Naive B cell (primary cell): Measurements from ENCODE around the gene GARIN5B. TPM values are rescaled to one million over a fixed set of nuclear protein-coding genes. Genes with fewer than 3 reads are reported as not detected.

Experiments
- ATAC-seq, 2 donors: fragments of 150-1000 bp; cut with Tn5 transposase; 2 replicates each; pipeline ENCODE4 v1.10.0; 2021; ENCODE audit warnings: low read depth in 2 of 2, mild to moderate bottlenecking in 2 of 2, moderate library complexity in 2 of 2
- DNase-seq: peaks from one replicate; pipeline ENCODE4 v3.0.0; 2022
- H3K27ac Mint-ChIP-seq, 6 donors: one replicate each; pipeline ENCODE4 v1.8.0; 2020 to 2022; ENCODE audit warnings: mild to moderate bottlenecking in 6 of 6, mixed read lengths in 6 of 6, moderate library complexity in 5 of 6, inconsistent platforms in 2 of 6
- H3K27me3 Mint-ChIP-seq, 3 donors: one replicate each; pipeline ENCODE4 v1.8.0; 2021 to 2022; ENCODE audit warnings: mixed read lengths in 3 of 3, mild to moderate bottlenecking in 1 of 3
- H3K36me3 Mint-ChIP-seq, 2 donors: one replicate each; pipeline ENCODE4 v1.8.0; 2020 to 2022; ENCODE audit warnings: mixed read lengths in 2 of 2, inconsistent platforms in 1 of 2, mild to moderate bottlenecking in 1 of 2
- H3K4me1 Mint-ChIP-seq, 3 donors: one replicate each; pipeline ENCODE4 v1.8.0; 2020 to 2022; ENCODE audit warnings: mixed read lengths in 3 of 3, inconsistent platforms in 1 of 3, mild to moderate bottlenecking in 1 of 3, moderate library complexity in 1 of 3
- H3K4me3 Mint-ChIP-seq, 8 donors: one replicate each; pipeline ENCODE4 v1.8.0; 2020 to 2022; ENCODE audit warnings: mild to moderate bottlenecking in 8 of 8, mixed read lengths in 8 of 8, moderate library complexity in 8 of 8, inconsistent platforms in 2 of 8
- H3K9me3 Mint-ChIP-seq, 7 donors: one replicate each; pipeline ENCODE4 v1.8.0; 2020 to 2022; ENCODE audit warnings: mixed read lengths in 7 of 7, mild to moderate bottlenecking in 5 of 7, inconsistent platforms in 2 of 7, moderate library complexity in 1 of 7
- polyA plus RNA-seq, 6 donors: library from polyadenylated mRNA; unstranded; fragments of 300-500 nt; fragmentation: Illumina TruSeq; gene quantifications; one replicate each; pipeline ENCODE4 v1.2.3, GENCODE V29; 2021; ENCODE audit warnings: low read depth in 6 of 6

Gene GARIN5B
- polyA plus RNA-seq, 6 donors from 2014 or later: not detected

GRCh38 chr19:55372316-55373081, 9.4 kb upstream of the GARIN5B start:
- Mint-ChIP-seq H3K4me1 (peaks cover 9 to 24% (median 23%) of the 10 kb centered on the region in 3 donors), H3K4me3 (peak overlapping the region in 1 of 8 donors; percentile 44), H3K9me3 (peaks cover 0 to 6% (median 0%) of the 10 kb centered on the region in 7 donors), H3K36me3 (peaks cover 0 to 25% of the 10 kb centered on the region in 2 donors), H3K27ac (no peak overlapping the region), H3K27me3 (peaks cover 19 to 77% (median 51%) of the 10 kb centered on the region in 3 donors)
- no peak for DNase-seq
- no peak for ATAC-seq

GRCh38 chr19:55370305-55370988, 7.4 kb upstream of the GARIN5B start, which contains the start of gene IL11:
IL11 (minus strand) TSS chr19:55370463; CDS start chr19:55370310, 153 bp downstream.
- Mint-ChIP-seq H3K27me3 (peaks cover 23 to 80% (median 52%) of the 10 kb centered on the region in 3 donors), H3K9me3 (peaks cover 0 to 6% (median 0%) of the 10 kb centered on the region in 7 donors), H3K27ac (peak within 1 kb of the TSS in 2 of 6 donors; percentile 47 to 88), H3K4me3 (peak within 1 kb of the TSS; percentile 33 to 88 (median 80)), H3K4me1 (peaks cover 9 to 20% (median 17%) of the 10 kb centered on the region in 3 donors), H3K36me3 (peaks cover 0 to 25% of the 10 kb centered on the region in 2 donors)
- ATAC-seq (no peak), DNase-seq (no peak)

- ATAC-seq (peak; percentile 48 to 55), DNase-seq (no peak)
- Mint-ChIP-seq H3K27ac (peak overlapping the region in 2 of 6 donors; percentile 47 to 88), H3K27me3 (peaks cover 23 to 79% (median 52%) of the 10 kb centered on the region in 3 donors), H3K4me3 (peak overlapping the region in 7 of 8 donors; percentile 72 to 88 (median 80)), H3K4me1 (peaks cover 9 to 20% (median 17%) of the 10 kb centered on the region in 3 donors), H3K36me3 (peaks cover 0 to 25% of the 10 kb centered on the region in 2 donors), H3K9me3 (peaks cover 0 to 6% (median 0%) of the 10 kb centered on the region in 7 donors)
Observed at GRCh38 chr19:55369653-55370304, 6.7 kb upstream of the GARIN5B start.

DNA sequence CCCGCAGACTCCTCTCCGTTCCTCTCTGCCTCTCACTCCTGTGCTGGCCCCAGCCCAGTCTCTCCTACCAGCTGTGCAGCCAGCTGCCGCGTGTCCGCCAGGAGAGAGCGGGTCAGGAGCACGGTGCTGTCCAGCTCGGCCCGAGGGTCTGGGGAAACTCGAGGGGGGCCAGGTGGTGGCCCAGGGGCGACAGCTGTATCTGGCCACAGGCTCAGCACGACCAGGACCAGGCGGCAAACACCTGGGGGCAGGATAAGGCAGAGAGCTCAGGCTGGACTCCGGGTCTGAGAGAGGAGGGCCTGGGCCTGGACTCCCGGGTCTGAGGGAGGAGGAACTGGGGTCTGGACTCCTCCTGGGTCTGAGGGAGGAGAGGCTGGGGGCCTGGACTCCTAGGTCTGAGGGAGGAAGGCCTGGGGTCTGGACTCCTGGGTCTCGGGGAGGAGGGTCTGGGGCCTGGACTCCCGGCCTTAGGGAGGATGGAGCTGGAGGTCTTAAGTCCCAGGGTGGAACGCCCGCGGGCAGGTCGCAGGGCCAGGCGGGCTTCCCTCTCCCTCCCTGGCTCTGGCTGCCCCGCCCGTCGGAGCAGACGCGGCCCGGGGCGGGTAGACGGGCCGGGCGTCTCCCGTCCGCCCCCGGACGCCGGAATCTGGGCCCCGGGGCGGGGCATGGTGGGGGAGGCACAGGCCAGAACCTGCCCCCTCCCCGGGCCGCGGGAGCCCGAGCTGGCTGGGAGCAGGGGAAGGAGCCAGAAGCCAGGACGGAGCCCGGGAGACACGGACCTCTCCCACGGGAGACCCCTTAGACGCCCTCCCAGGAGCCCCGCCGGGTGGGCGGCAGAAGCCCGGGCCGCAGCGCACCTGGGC, 5.9 kb upstream of the GARIN5B start:
- Mint-ChIP-seq H3K27me3 (peaks cover 23 to 78% (median 49%) of the 10 kb centered on the region in 3 donors), H3K9me3 (peaks cover 0 to 6% (median 0%) of the 10 kb centered on the region in 7 donors), H3K4me3 (peak overlapping the region in 7 of 8 donors; percentile 35 to 81 (median 42)), H3K36me3 (peaks cover 0 to 24% of the 10 kb centered on the region in 2 donors), H3K27ac (peak overlapping the region in 1 of 6 donors; percentile 22), H3K4me1 (peaks cover 9 to 19% (median 16%) of the 10 kb centered on the region in 3 donors)
- ATAC-seq: peak; percentile 61 to 64
- DNase-seq: peak; percentile 35

GRCh38 chr19:55368106-55368505, 5.0 kb upstream of the GARIN5B start:
- peaks cover 20 to 74% (median 41%) of the 10 kb centered on the region in 3 donors for H3K27me3 Mint-ChIP-seq

GRCh38 chr19:55366790-55367189, 3.7 kb upstream of the GARIN5B start:
- peaks cover 0 to 18% of the 10 kb centered on the region in 2 donors for H3K36me3 Mint-ChIP-seq
- peaks cover 6 to 10% (median 6%) of the 10 kb centered on the region in 3 donors for H3K4me1 Mint-ChIP-seq
- H3K27me3 Mint-ChIP-seq: peaks cover 15 to 64% (median 33%) of the 10 kb centered on the region in 3 donors
- peaks cover 0 to 6% (median 0%) of the 10 kb centered on the region in 7 donors for H3K9me3 Mint-ChIP-seq
- ATAC-seq (no peak), DNase-seq (no peak)
- peak overlapping the region in 1 of 8 donors; percentile 63 for H3K4me3 Mint-ChIP-seq
- no peak overlapping the region for H3K27ac Mint-ChIP-seq

More at GRCh38 chr19:55368106-55368505, 5.0 kb upstream of the GARIN5B start:
- Mint-ChIP-seq H3K27ac (no peak overlapping the region), H3K36me3 (peaks cover 0 to 18% of the 10 kb centered on the region in 2 donors), H3K4me3 (peak overlapping the region in 4 of 8 donors; percentile 1 to 50 (median 36)), H3K4me1 (peaks cover 9 to 14% (median 11%) of the 10 kb centered on the region in 3 donors), H3K9me3 (peaks cover 0 to 6% (median 0%) of the 10 kb centered on the region in 7 donors)
- DNase-seq (no peak), ATAC-seq (no peak)

DNA sequence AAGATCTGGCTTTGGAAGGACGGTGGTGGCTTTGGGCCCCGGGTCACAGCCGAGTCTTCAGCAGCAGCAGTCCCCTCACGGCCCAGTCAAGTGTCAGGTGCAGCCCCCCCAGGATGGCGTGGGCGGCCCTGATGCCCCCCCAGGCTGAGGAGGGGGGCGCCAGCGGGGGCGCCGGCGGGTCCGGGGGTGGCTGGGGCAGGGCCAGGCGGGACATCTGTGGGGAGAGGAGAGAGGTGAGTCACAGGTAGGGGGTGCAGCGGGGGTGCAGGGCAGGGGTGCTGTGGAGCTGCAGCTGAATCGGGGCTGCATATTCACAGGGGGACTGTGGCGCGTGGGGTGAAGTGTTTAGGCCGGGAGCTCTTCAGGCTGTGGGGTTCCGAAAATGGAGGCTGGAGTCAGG, 2.9 kb upstream of the GARIN5B start:
- H3K4me1 Mint-ChIP-seq: peaks cover 6 to 9% (median 6%) of the 10 kb centered on the region in 3 donors
- DNase-seq (no peak), ATAC-seq (no peak)
- no peak overlapping the region for H3K27ac Mint-ChIP-seq
- peaks cover 0 to 4% (median 0%) of the 10 kb centered on the region in 7 donors for H3K9me3 Mint-ChIP-seq
- H3K27me3 Mint-ChIP-seq: peaks cover 12 to 59% (median 25%) of the 10 kb centered on the region in 3 donors
- peaks cover 0 to 14% of the 10 kb centered on the region in 2 donors for H3K36me3 Mint-ChIP-seq
- no peak overlapping the region for H3K4me3 Mint-ChIP-seq

DNA sequence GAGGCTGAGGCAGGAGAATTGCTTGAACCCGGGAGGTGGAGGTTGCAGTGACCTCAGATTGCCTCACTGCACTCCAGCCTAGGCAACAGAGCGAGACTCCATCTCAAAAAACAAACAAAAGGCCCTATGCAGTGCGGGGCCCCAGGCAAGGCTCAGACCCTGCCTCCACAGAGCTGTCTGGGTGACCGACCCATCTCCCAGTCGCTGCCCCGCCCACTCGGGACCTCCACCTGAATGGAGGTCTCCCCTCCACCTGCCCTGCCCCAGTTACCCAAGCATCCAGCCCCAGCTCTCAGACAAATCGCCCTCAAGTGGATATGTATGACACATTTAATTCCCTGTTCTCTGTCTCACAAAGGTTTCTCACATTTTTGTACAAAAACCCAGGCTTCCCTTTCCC, 2.2 kb upstream of the GARIN5B start:
- ATAC-seq (no peak), DNase-seq (no peak)
- Mint-ChIP-seq H3K27ac (no peak overlapping the region), H3K4me1 (peaks cover 3 to 6% (median 5%) of the 10 kb centered on the region in 3 donors), H3K27me3 (peaks cover 7 to 55% (median 17%) of the 10 kb centered on the region in 3 donors), H3K36me3 (peaks cover 0 to 7% of the 10 kb centered on the region in 2 donors), H3K9me3 (no peaks in the 10 kb centered on the region), H3K4me3 (no peak overlapping the region)

DNA sequence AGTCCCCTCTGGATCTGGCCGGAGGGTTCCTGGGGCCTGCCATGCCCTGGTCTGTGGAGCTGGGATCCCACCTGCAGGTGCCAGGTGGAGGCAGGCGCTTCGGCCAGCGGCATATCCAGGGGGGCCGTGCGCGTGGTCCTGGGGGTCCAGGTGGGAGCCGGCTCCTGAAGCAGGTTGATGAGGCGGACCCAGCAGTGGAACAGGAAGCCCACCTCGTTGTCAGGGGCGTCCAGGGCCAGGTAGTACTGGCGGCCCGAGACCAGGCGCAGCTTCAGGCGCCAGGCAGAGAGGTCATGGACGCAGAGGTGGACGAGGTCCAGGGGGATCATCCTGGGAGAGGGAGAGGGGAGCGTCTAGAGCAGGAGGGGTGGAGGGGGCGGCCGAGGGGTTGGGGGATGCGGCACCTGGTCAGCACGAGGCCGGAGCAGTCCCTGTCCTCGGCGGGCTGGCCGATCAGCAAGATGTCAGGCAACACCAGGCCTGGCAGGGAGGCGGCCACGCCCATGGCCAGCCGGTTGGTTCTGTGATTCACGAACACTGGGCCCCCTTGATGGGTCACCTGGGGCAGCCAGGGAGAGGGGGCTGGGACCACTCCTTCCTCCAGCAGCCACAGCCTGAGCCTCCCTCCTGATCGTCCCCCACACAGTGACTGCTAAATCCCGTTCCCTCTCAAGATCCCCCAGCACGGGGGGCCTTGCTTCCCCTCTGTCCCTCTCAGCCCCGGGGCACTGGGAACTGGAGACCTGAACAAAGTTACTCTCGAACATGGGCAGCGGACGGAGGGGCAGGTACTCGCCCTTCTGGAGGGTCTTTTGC, 678 bp downstream of the GARIN5B start:
- no peaks in the 10 kb centered on the region for H3K36me3 Mint-ChIP-seq
- H3K9me3 Mint-ChIP-seq: no peaks in the 10 kb centered on the region
- DNase-seq (no peak), ATAC-seq (no peak)
- H3K4me3 Mint-ChIP-seq: no peak overlapping the region
- H3K27ac Mint-ChIP-seq: no peak overlapping the region
- H3K4me1 Mint-ChIP-seq: peaks cover 0 to under 1% (median 0%) of the 10 kb centered on the region in 3 donors
- peaks cover 8 to 46% (median 20%) of the 10 kb centered on the region in 3 donors for H3K27me3 Mint-ChIP-seq

DNA sequence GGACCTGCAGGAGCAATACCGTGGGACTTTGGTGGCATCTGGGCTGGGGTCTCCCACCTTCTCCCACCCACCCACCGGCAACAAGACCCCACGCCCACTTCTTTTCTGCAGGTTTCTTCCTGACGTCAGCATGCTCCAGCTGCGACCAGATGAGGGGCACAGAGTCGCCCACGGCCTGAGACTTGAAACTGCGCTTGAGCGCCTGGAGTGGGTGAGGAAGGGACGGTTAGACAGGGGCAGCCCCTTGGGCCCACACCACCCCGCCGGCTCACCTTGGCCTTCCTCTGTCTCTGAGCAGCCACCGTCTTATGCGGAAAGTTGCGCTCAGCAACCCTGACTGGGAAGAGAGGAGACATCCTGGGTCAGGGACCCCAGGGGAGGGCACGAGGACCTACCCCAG, 2.2 kb downstream of the GARIN5B start:
- Mint-ChIP-seq H3K4me1 (peaks cover 0 to 4% (median 0%) of the 10 kb centered on the region in 3 donors), H3K36me3 (no peaks in the 10 kb centered on the region)
- DNase-seq: no peak

More for the DNA sequence above, 2.2 kb downstream of the GARIN5B start:
- Mint-ChIP-seq H3K27ac (no peak overlapping the region), H3K27me3 (peaks cover 9 to 45% (median 18%) of the 10 kb centered on the region in 3 donors), H3K9me3 (no peaks in the 10 kb centered on the region), H3K4me3 (no peak overlapping the region)
- ATAC-seq: no peak
